Measurements from ENCODE around the gene LMAN1. TPM values are rescaled to one million over a fixed set of nuclear protein-coding genes. Genes with fewer than 3 reads are reported as not detected.

The LMAN1 gene
- 143 and 149 TPM in 2 replicates for total RNA-seq
- polyA plus RNA-seq: 82.1 and 93.5 TPM in 2 replicates

- Histone ChIP-seq H3K4me3 (peak within 1 kb of the TSS; percentile 70), H3K27me3 (no peaks in the 10 kb centered on the region), H3K4me2 (peak within 1 kb of the TSS; percentile 81), H4K20me1 (ENCODE audit: insufficient read depth, poor library complexity, severe bottlenecking) (peaks cover 24% of the 10 kb centered on the region), H3K9me3 (ENCODE audit: low read depth) (no peaks in the 10 kb centered on the region), H3K36me3 (replicated peaks; ENCODE audit: insufficient read depth, low read depth) (no peaks in the 10 kb centered on the region), H3K79me2 (peaks cover 47% of the 10 kb centered on the region), H3K4me1 (ENCODE audit: insufficient read depth) (no peaks in the 10 kb centered on the region), H2AFZ (peak within 1 kb of the TSS; percentile 69), H3K9me2 (replicated peaks; ENCODE audit: insufficient read depth) (no peaks in the 10 kb centered on the region), H3K27ac (peak within 1 kb of the TSS; percentile 94)
- peak; percentile 99 for DNase-seq (ENCODE audit: low spot score)
- under 1% methylated on average over 65 of the region's 76 CpGs for WGBS (ENCODE audit: low lambda C conversion rate, missing lambda C conversion rate)
- no peak for TF ChIP-seq EZH2 (IDR thresholded peaks at IDR 0.05; ENCODE audit: borderline replicate concordance)
- TF ChIP-seq EZH2phosphoT487 (IDR thresholded peaks at IDR 0.05; ENCODE audit: low read depth, severe bottlenecking, unreplicated experiment): no peak
- TF ChIP-seq CTCF (IDR thresholded peaks at IDR 0.05; ENCODE audit: poor library complexity): no peak
These were observed at the start of gene LMAN1 for GRCh38 chr18:59358712-59359575. Gene LMAN1, minus strand, starts transcription at chr18:59359265. Its CDS starts 21 bp downstream, at chr18:59359244.

- no peak overlapping the region for H2AFZ ChIP-seq
- H3K4me3 ChIP-seq: no peak overlapping the region
- no peaks in the 10 kb centered on the region for H3K79me2 ChIP-seq
- no peaks in the 10 kb centered on the region for H3K4me1 ChIP-seq (ENCODE audit: insufficient read depth)
- no peaks in the 10 kb centered on the region for H4K20me1 ChIP-seq (ENCODE audit: insufficient read depth, poor library complexity, severe bottlenecking)
- no peak overlapping the region for H3K4me2 ChIP-seq
- peak; percentile 89 for DNase-seq (ENCODE audit: low spot score)
- no peaks in the 10 kb centered on the region for H3K9me3 ChIP-seq (ENCODE audit: low read depth)
- no peaks in the 10 kb centered on the region for H3K36me3 ChIP-seq (replicated peaks; ENCODE audit: insufficient read depth, low read depth)
- H3K9me2 ChIP-seq (replicated peaks; ENCODE audit: insufficient read depth): no peaks in the 10 kb centered on the region
- TF ChIP-seq CTCF (IDR thresholded peaks at IDR 0.05; ENCODE audit: poor library complexity): peak; percentile 98
- no peak for TF ChIP-seq EZH2phosphoT487 (IDR thresholded peaks at IDR 0.05; ENCODE audit: low read depth, severe bottlenecking, unreplicated experiment)
- no peaks in the 10 kb centered on the region for H3K27me3 ChIP-seq
- no peak overlapping the region for H3K27ac ChIP-seq
- WGBS (ENCODE audit: low lambda C conversion rate, missing lambda C conversion rate): 14% methylated on average over 13 of the region's 13 CpGs
These were observed 43.5 kb upstream of the LMAN1 start for GRCh38 chr18:59402432-59403090.

- no peak for DNase-seq (ENCODE audit: low spot score)
- H2AFZ ChIP-seq: no peak overlapping the region
- no peak overlapping the region for H3K4me2 ChIP-seq
- no peak for TF ChIP-seq CTCF (IDR thresholded peaks at IDR 0.05; ENCODE audit: poor library complexity)
- no peak for TF ChIP-seq EZH2 (IDR thresholded peaks at IDR 0.05; ENCODE audit: borderline replicate concordance)
- TF ChIP-seq EZH2phosphoT487 (IDR thresholded peaks at IDR 0.05; ENCODE audit: low read depth, severe bottlenecking, unreplicated experiment): no peak
- no peaks in the 10 kb centered on the region for H3K4me1 ChIP-seq (ENCODE audit: insufficient read depth)
- H3K9me3 ChIP-seq (ENCODE audit: low read depth): no peaks in the 10 kb centered on the region
- no peaks in the 10 kb centered on the region for H4K20me1 ChIP-seq (ENCODE audit: insufficient read depth, poor library complexity, severe bottlenecking)
- H3K9me2 ChIP-seq (replicated peaks; ENCODE audit: insufficient read depth): no peaks in the 10 kb centered on the region
- H3K36me3 ChIP-seq (replicated peaks; ENCODE audit: insufficient read depth, low read depth): no peaks in the 10 kb centered on the region
- WGBS (ENCODE audit: low lambda C conversion rate, missing lambda C conversion rate): 90% methylated on average over 6 of the region's 6 CpGs
- no peaks in the 10 kb centered on the region for H3K79me2 ChIP-seq
- H3K4me3 ChIP-seq: no peak overlapping the region
- H3K27ac ChIP-seq: no peak overlapping the region
- H3K27me3 ChIP-seq: no peaks in the 10 kb centered on the region
These were observed 41.3 kb upstream of the LMAN1 start for GRCh38 chr18:59400407-59400806.

Measured in hepatocyte (in vitro differentiated cells).